Uterus (tissue), 2 donors: Measurements from ENCODE around the gene BORCS6.

Experiments used
- CTCF ChIP-seq, 4 experiments: fragments of 200-600 bp in 2 of 4; fragments of 450-650 bp in 2 of 4; sonication (generic) in 2 of 4; IDR thresholded peaks; one replicate each; pipeline ENCODE4 v1.5.1; 2016 to 2019; ENCODE audit warnings: antibody characterized with exemption in 4 of 4, mild to moderate bottlenecking in 2 of 4, moderate library complexity in 1 of 4
- POLR2A ChIP-seq, 2 donors: fragments of 450-650 bp; IDR thresholded peaks; one replicate each; pipeline ENCODE4 v1.6.1; 2016; ENCODE audit warnings: antibody characterized with exemption in 2 of 2, mild to moderate bottlenecking in 1 of 2, moderate library complexity in 1 of 2

GRCh38 chr17:8152112-8152775 lies 37.7 kb downstream of the BORCS6 start, which contains the start of gene PER1:
- TF ChIP-seq CTCF (IDR thresholded peaks at IDR 0.05) = peak in 1 of 4 experiments; percentile 12
- TF ChIP-seq POLR2A (IDR thresholded peaks at IDR 0.05) = peak; percentile 94 to 98
